HEK293 (cell line): ENCODE results near the gene PCDH19.

Source experiments
- CTCF ChIA-PET: fragments of 350-600 bp; formaldehyde crosslinking; extraction: SDS; loops from one replicate; lab custom pipeline; 2021; ENCODE audit warnings: antibody characterized with exemption; lab: Yijun Ruan, JAX
- POLR2A ChIA-PET: fragments of 300-600 bp; formaldehyde crosslinking; extraction: SDS; loops from one replicate; lab custom pipeline; 2020; ENCODE audit warnings: antibody characterized with exemption, inconsistent platforms; lab: Yijun Ruan, JAX
- H3K27ac ChIP-seq: fragments of 200-500 bp; sonication (Bioruptor generic); 2 replicates; pipeline ENCODE4 v1.5.1; 2014; ENCODE audit warnings: low read depth, low read length, control low read depth, inconsistent platforms; ENCODE audit errors: extremely low read depth
- H3K36me3 ChIP-seq, 2 experiments: fragments of 200-500 bp in 1 of 2; sonication (Bioruptor generic) in 1 of 2; 1 replicate in 1 of 2; 2 replicates in 1 of 2; pipeline ENCODE4 v1.5.1; 2014 to 2017; ENCODE audit warnings: inconsistent platforms in 2 of 2, low read length in 2 of 2; ENCODE audit not compliant: control insufficient read depth in 2 of 2, insufficient read depth in 1 of 2
- H3K4me1 ChIP-seq: fragments of 200-500 bp; sonication (Bioruptor generic); 2 replicates; pipeline ENCODE4 v1.5.1; 2014; ENCODE audit warnings: mild to moderate bottlenecking, low read length, inconsistent platforms; ENCODE audit not compliant: control insufficient read depth, insufficient read depth
- H3K4me3 ChIP-seq: 2 replicates; pipeline ENCODE4 v1.5.1; 2011; ENCODE audit warnings: low read depth, mild to moderate bottlenecking, control low read depth, low read length, moderate library complexity
- H3K9me3 ChIP-seq: fragments of 200-500 bp; sonication (Bioruptor generic); 2 replicates; pipeline ENCODE4 v1.5.1; 2014; ENCODE audit warnings: low read depth, low read length, inconsistent platforms; ENCODE audit not compliant: control insufficient read depth, insufficient read depth
- BCL11A ChIP-seq: fragments of 450-650 bp; formaldehyde crosslinking; IDR thresholded peaks from 2 replicates; pipeline ENCODE4 v1.5.1; 2016; ENCODE audit warnings: low read depth, missing biosample characterization, missing genetic modification characterization
- EGR2 ChIP-seq: fragments of 450-650 bp; formaldehyde crosslinking; IDR thresholded peaks from 2 replicates; pipeline ENCODE4 v1.5.1; 2016; ENCODE audit warnings: low read depth, missing biosample characterization, missing genetic modification characterization
- KLF7 ChIP-seq: fragments of 450-650 bp; formaldehyde crosslinking; IDR thresholded peaks from 2 replicates; pipeline ENCODE4 v1.5.1; 2016; ENCODE audit warnings: missing biosample characterization, missing genetic modification characterization, borderline replicate concordance
- SP3 ChIP-seq: fragments of 450-650 bp; formaldehyde crosslinking; IDR thresholded peaks from 2 replicates; pipeline ENCODE4 v1.5.1; 2016; ENCODE audit warnings: missing biosample characterization, missing genetic modification characterization
- ZNF114 ChIP-seq: fragments of 450-650 bp; formaldehyde crosslinking; IDR thresholded peaks from 2 replicates; pipeline ENCODE4 v1.5.0; 2017; ENCODE audit warnings: missing biosample characterization, missing genetic modification characterization
- ZNF16 ChIP-seq: fragments of 450-650 bp; formaldehyde crosslinking; IDR thresholded peaks from 2 replicates; pipeline ENCODE4 v1.5.1; 2016; ENCODE audit warnings: low read depth, missing biosample characterization, missing genetic modification characterization
- ZNF169 ChIP-seq: fragments of 450-650 bp; formaldehyde crosslinking; IDR thresholded peaks from 2 replicates; pipeline ENCODE4 v1.5.1; 2016; ENCODE audit warnings: missing biosample characterization, missing genetic modification characterization
- ZNF175 ChIP-seq: fragments of 450-650 bp; formaldehyde crosslinking; IDR thresholded peaks from 2 replicates; pipeline ENCODE4 v1.5.1; 2016; ENCODE audit warnings: missing biosample characterization, missing genetic modification characterization
- ZNF211 ChIP-seq: fragments of 450-650 bp; formaldehyde crosslinking; IDR thresholded peaks from 2 replicates; pipeline ENCODE4 v1.5.1; 2016; ENCODE audit warnings: low read depth, missing biosample characterization, missing genetic modification characterization
- ZNF221 ChIP-seq: fragments of 450-650 bp; formaldehyde crosslinking; IDR thresholded peaks from 2 replicates; pipeline ENCODE4 v1.5.1; 2017; ENCODE audit warnings: missing biosample characterization, missing genetic modification characterization, borderline replicate concordance
- ZNF223 ChIP-seq: fragments of 450-650 bp; formaldehyde crosslinking; IDR thresholded peaks from 2 replicates; pipeline ENCODE4 v1.5.1; 2016; ENCODE audit warnings: missing biosample characterization, missing genetic modification characterization
- ZNF341 ChIP-seq: fragments of 450-650 bp; formaldehyde crosslinking; IDR thresholded peaks from 2 replicates; pipeline ENCODE4; 2016; ENCODE audit warnings: low read depth, missing biosample characterization, missing genetic modification characterization
- ZNF366 ChIP-seq: fragments of 450-650 bp; formaldehyde crosslinking; conservative IDR thresholded peaks from 2 replicates; pipeline ENCODE4 v1.5.1; 2016; ENCODE audit warnings: missing biosample characterization, missing genetic modification characterization
- ZNF394 ChIP-seq: fragments of 450-650 bp; formaldehyde crosslinking; IDR thresholded peaks from 2 replicates; pipeline ENCODE4 v1.5.1; 2016; ENCODE audit warnings: missing biosample characterization, missing genetic modification characterization, mild to moderate bottlenecking, moderate library complexity, borderline replicate concordance
- ZNF426 ChIP-seq: fragments of 450-650 bp; formaldehyde crosslinking; IDR thresholded peaks from 2 replicates; pipeline ENCODE4 v1.5.1; 2017; ENCODE audit warnings: missing biosample characterization, missing genetic modification characterization, mild to moderate bottlenecking, inconsistent platforms, moderate library complexity
- ZNF48 ChIP-seq: fragments of 450-650 bp; formaldehyde crosslinking; IDR thresholded peaks from 2 replicates; pipeline ENCODE4 v1.5.1; 2016; ENCODE audit warnings: missing biosample characterization, missing genetic modification characterization
- ZNF514 ChIP-seq: fragments of 450-650 bp; formaldehyde crosslinking; IDR thresholded peaks from 2 replicates; pipeline ENCODE4 v1.5.1; 2016; ENCODE audit warnings: missing biosample characterization, missing genetic modification characterization
- ZNF530 ChIP-seq: fragments of 450-650 bp; formaldehyde crosslinking; IDR thresholded peaks from 2 replicates; pipeline ENCODE4 v1.5.1; 2016; ENCODE audit warnings: low read depth, missing biosample characterization, missing genetic modification characterization
- ZNF571 ChIP-seq: fragments of 450-650 bp; formaldehyde crosslinking; IDR thresholded peaks from 2 replicates; pipeline ENCODE4 v1.5.0; 2017; ENCODE audit warnings: missing biosample characterization, missing genetic modification characterization
- ZNF585B ChIP-seq: fragments of 450-650 bp; formaldehyde crosslinking; IDR thresholded peaks from 2 replicates; pipeline ENCODE4 v1.5.1; 2016; ENCODE audit warnings: missing biosample characterization, missing genetic modification characterization
- ZNF596 ChIP-seq: fragments of 450-650 bp; IDR thresholded peaks from 2 replicates; pipeline ENCODE4 v1.5.0; 2018; ENCODE audit warnings: missing biosample characterization, mild to moderate bottlenecking, missing genetic modification characterization, moderate library complexity
- ZNF623 ChIP-seq: fragments of 450-650 bp; formaldehyde crosslinking; IDR thresholded peaks from 2 replicates; pipeline ENCODE4 v1.5.1; 2016; ENCODE audit warnings: missing biosample characterization, missing genetic modification characterization
- ZNF624 ChIP-seq: fragments of 450-650 bp; formaldehyde crosslinking; IDR thresholded peaks from 2 replicates; pipeline ENCODE4 v1.5.1; 2017; ENCODE audit warnings: missing biosample characterization, missing genetic modification characterization
- ZNF660 ChIP-seq: fragments of 450-650 bp; IDR thresholded peaks from 2 replicates; pipeline ENCODE4 v1.5.1; 2018; ENCODE audit warnings: missing biosample characterization, mild to moderate bottlenecking, missing genetic modification characterization
- ZNF664 ChIP-seq: fragments of 450-650 bp; formaldehyde crosslinking; IDR thresholded peaks from 2 replicates; pipeline ENCODE4 v1.5.1; 2016; ENCODE audit warnings: missing biosample characterization, missing genetic modification characterization
- ZNF670 ChIP-seq: fragments of 450-650 bp; formaldehyde crosslinking; IDR thresholded peaks from 2 replicates; pipeline ENCODE4 v1.5.1; 2016; ENCODE audit warnings: missing biosample characterization, missing genetic modification characterization, low read depth
- TF ChIP-seq, protein P1 (sequence below): fragments of 450-650 bp; formaldehyde crosslinking; IDR thresholded peaks from 2 replicates; pipeline ENCODE4 v1.5.1; 2016; ENCODE audit warnings: missing biosample characterization, missing genetic modification characterization

PCDH19 gene

GRCh38 chrX:100297728-100298127 lies 112.3 kb downstream of the PCDH19 start:
- ChIA-PET CTCF (interaction anchor here (0.7 kb wide), 1 partner anchor 10 kb away, joined by 3 read pairs; no protein-coding TSS in a partner anchor), POLR2A (no interaction called here)
- no peaks in the 10 kb centered on the region; the same call in 1 of the 2 replicates for H3K9me3 ChIP-seq
- H3K36me3 ChIP-seq = peaks cover 0 to 13% of the 10 kb centered on the region in 2 experiments; a peak in 1 of 3 replicates
- no peaks in the 10 kb centered on the region for H3K4me1 ChIP-seq
- no peak overlapping the region for H3K27ac ChIP-seq
- no peak overlapping the region for H3K4me3 ChIP-seq
- TF ChIP-seq ZNF366 (no peak), ZNF211 (no peak), ZNF514 (no peak), ZNF664 (tag by site-specific recombination) (no peak), ZNF670 (no peak), BCL11A (no peak), ZNF175 (tag by site-specific recombination) (no peak), ZNF571 (no peak), ZNF660 (tag by site-specific recombination) (no peak), ZNF48 (no peak), ZNF16 (no peak), ZNF596 (tag by site-specific recombination) (no peak), ZNF221 (tag by site-specific recombination) (no peak), ZNF623 (no peak), ZNF114 (tag by site-specific recombination) (no peak)
- TF ChIP-seq, all 188 proteins: peak for 0

DNA sequence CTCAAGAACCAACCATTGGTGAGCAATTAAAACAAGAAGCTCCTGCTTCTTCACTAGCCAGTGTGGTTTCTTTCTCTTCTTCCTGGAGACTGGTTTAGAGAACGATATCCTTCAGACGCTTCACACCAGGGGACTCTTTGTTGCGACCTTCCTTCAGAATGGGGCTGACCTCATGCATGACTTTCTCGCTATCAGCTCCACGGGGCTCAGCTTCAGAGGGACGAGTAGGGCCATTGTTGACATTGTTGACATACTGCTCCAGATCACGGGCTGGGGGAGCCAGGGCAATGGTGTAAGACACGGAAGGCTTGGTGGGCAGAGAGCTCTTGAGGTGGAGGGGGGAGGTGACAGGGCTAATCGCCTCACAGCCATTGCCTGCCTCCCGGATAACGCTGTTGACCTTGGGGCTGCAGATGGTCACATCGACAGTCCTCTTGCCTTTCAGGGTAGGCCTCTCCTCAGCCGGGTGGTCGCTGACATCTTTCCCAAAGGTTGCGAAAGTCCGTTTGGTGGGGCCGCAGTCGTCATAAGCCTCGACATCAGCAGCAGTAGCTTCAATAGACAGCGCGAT lies 113.8 kb downstream of the PCDH19 start:
- ChIA-PET CTCF (no interaction called here), POLR2A (no interaction called here)
- TF ChIP-seq ZNF426 (tag by site-specific recombination) (no peak), ZNF585B (tag by site-specific recombination) (no peak)
- no peaks in the 10 kb centered on the region for H3K4me1 ChIP-seq
- peaks cover 0 to 18% of the 10 kb centered on the region in 2 experiments; a peak in 1 of 3 replicates for H3K36me3 ChIP-seq
- no peak overlapping the region for H3K27ac ChIP-seq
- no peaks in the 10 kb centered on the region; the same call in 1 of the 2 replicates for H3K9me3 ChIP-seq
- no peak overlapping the region for H3K4me3 ChIP-seq

DNA sequence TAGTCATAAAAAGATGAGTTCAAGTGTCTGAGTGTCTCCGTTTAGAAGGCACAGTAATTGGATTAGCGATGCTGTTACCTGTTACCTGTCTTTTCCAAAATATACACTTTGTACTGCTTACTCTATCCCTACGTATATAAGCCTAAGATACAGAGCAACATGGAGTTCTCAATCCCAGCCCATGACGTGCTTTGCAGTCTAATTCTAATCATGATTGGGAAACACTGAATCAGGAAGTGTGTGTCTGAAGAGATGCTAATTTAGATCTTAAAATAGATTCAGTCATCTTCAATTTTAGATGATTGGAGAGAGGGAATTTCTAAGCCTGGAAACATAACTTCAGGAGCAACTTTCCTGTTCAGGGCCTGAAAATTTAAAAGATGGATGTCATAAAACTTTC lies 115.1 kb downstream of the PCDH19 start:
- Histone ChIP-seq H3K9me3 (no peaks in the 10 kb centered on the region; the same call in 1 of the 2 replicates), H3K4me1 (no peaks in the 10 kb centered on the region), H3K36me3 (peaks cover 0 to 18% of the 10 kb centered on the region in 2 experiments; a peak in 1 of 3 replicates), H3K27ac (no peak overlapping the region), H3K4me3 (no peak overlapping the region)
- CTCF ChIA-PET = no interaction called here
- TF ChIP-seq, protein P1, sequence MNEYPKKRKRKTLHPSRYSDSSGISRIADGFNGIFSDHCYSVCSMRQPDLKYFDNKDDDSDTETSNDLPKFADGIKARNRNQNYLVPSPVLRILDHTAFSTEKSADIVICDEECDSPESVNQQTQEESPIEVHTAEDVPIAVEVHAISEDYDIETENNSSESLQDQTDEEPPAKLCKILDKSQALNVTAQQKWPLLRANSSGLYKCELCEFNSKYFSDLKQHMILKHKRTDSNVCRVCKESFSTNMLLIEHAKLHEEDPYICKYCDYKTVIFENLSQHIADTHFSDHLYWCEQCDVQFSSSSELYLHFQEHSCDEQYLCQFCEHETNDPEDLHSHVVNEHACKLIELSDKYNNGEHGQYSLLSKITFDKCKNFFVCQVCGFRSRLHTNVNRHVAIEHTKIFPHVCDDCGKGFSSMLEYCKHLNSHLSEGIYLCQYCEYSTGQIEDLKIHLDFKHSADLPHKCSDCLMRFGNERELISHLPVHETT (tag by site-specific recombination) = no peak
- TF ChIP-seq ZNF169 (tag by site-specific recombination) = no peak
- POLR2A ChIA-PET = no interaction called here

DNA sequence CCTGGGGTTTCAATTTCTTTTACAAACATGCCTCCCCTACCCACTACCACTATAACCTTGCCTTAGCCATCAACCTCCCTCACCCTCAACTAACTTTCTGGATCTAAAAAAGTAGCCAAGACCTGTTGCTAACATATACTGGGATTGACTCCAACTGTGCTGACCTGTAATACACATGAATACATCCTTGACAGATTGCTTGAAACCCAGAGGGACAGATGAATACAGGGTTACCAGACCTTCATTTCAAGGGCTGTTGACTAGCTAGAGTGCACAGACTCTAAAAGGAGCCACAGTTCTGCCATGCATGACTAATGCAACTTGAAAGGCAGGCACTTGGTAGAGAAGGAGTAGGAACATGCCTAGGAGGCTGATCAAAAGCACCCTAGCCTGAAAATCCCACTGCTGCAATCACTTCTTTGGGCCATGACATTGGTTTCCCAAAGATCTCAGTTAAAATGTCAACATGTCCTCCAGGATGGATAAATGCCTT lies 121.0 kb downstream of the PCDH19 start:
- Histone ChIP-seq H3K9me3 (no peaks in the 10 kb centered on the region), H3K27ac (no peak overlapping the region), H3K36me3 (peaks cover 0 to 6% of the 10 kb centered on the region in 2 experiments; a peak in 1 of 3 replicates), H3K4me3 (no peak overlapping the region), H3K4me1 (no peaks in the 10 kb centered on the region)
- ChIA-PET CTCF (interaction anchor here (0.7 kb wide), 1 partner anchor 14 kb away, joined by 4 read pairs; no protein-coding TSS in a partner anchor), POLR2A (no interaction called here)
- TF ChIP-seq SP3 (no peak), ZNF223 (tag by site-specific recombination) (no peak), ZNF530 (no peak), EGR2 (tag by site-specific recombination) (no peak), ZNF624 (tag by site-specific recombination) (no peak), KLF7 (tag by site-specific recombination) (no peak), ZNF394 (tag by site-specific recombination) (no peak), ZNF571 (no peak), ZNF341 (tag by site-specific recombination) (no peak), ZNF366 (no peak)
